NCI-H187 treated with DMSO at 0.1 percent for 48 hours (cell line): ENCODE measurements around the gene SNX6.
"Not testable (repeated sequence)": the region's sequence is repeated elsewhere in the genome, so short reads cannot be mapped to it uniquely, and the experiment has no call there.

ENCODE experiments used
- DNase-seq: peaks from one replicate; lab custom pipeline; 2025; lab: John Stamatoyannopoulos, UW

The SNX6 gene

DNA sequence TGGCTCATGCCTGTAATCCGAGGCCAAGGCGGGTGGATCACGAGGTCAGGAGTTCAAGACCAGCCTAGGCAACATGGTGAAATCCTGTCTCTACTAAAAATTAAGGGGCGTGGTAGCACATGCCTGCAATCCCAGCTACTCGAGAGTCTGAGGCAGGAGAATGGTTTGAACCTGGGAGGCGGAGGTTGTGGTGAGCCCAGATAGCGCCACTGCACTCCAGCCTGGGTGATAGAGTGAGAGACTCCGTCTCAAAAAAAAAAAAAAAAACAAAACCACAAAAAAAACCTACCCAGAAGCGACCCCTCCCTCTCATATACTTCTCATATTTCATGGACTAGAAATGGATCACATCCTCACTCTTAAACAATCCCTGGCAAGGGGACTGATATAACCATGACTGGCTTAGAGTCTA, 4.4 kb upstream of the SNX6 start:
- not testable (repeated sequence) for DNase-seq

DNA sequence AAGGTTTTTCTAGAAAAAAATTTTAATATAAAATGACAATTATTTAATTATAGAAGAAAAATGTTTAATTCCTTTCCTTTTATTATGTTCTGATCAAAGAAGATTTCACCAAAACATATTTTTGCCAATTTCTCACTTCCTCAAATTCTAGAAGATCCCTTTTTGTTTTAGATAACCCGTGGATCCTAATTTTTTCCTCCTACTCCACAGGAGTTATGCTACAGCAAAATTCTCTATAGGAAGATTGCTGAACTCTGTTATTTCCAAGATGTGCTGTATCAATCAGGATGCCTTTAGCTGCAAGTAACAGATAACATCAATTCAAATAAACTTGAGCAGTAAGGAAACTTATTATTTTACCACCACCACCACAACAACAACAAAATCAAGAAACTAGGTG, 3.8 kb upstream of the SNX6 start:
- DNase-seq, result no peak

DNA sequence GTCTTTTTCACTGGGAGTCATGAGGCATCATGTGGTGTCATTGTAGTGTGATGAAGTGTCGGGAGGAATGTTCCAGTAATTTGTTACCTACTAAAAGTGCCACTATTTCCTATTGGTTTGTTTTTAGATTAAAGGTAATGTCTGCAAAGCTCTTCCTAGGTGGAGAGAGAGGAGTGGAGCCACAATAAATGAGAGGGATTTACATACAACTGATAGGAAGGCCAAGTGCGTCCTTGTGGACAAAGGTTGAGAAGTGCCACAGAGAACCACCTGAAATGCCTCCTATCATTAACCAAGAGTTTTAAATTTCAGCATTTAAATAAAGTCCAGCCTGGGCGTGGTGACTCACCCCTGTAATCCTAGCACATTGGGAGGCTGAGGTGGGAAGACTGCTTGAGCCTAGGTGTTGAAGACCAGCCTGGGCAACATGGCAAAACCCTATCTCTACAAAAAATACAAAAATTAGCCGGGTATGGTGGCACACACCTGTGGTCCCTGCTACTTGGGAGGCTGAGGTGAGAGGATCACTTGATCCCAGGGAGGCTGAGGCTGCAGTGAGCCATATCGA, 2.5 kb upstream of the SNX6 start:
- DNase-seq, result no peak

GRCh38 chr14:34629344-34629656, 648 bp downstream of the SNX6 start:
- DNase-seq, result no peak

DNA sequence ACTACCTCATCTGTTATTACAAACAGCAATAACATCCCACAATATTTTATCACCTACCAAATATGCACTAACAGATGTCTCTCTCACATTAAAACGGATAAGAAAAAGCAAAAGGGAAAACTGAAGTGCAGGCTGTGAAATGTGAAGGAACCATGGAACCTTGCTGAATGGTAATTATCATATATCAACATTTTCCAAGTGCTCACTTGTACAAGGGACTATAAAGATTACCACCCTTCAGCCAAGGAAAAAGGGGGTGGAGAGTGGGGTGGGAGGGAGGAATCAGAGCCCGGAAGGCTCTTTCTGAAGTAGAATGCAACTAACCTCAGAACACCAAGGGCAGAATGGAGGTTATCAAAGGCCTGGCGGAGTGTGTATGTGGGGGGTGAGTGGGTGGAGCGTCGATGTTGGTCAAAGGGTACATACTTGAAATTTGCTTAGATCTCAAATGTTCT, 1.2 kb downstream of the SNX6 start:
- no peak for DNase-seq

DNA sequence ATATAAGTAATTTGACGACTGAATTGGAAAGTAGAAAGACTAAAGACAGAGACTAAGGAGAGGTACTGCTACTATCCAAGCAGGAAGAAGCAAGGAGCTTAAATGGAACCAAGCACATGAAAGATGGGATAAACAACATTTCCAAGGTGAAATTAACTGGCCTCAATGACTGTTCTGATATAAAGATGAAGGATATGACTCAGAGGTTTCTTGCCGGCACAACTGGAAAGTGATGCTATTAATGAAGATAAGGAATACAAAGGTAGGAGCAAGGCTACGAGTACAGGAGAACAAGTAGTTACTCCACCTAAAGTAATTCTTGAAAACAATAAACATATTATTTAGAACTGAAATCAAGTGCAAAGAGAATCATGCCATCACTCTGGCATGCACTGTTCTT, 6.4 kb downstream of the SNX6 start:
- DNase-seq, result no peak

DNA sequence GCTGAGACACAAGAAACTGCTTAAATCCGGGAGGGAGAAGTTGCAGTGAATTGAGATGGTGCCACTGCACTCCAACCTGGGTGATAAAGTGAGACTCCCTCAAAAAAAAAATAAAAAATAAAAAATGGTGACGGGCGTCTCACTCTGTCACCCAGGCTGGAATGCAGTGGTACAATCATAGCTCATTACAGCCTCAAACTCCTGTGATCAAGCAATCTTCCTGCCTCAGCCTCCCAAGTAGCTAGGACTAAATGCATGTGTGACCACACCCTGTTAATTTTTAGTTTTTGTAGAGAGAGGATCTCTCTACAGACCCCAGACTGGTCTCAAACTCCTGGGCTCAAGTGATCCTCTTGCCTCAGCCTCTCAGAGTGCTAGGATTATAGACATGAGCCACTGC, 9.1 kb downstream of the SNX6 start:
- DNase-seq, result no peak

GRCh38 chr14:34620115-34620514, 9.8 kb downstream of the SNX6 start:
- no peak for DNase-seq

DNA sequence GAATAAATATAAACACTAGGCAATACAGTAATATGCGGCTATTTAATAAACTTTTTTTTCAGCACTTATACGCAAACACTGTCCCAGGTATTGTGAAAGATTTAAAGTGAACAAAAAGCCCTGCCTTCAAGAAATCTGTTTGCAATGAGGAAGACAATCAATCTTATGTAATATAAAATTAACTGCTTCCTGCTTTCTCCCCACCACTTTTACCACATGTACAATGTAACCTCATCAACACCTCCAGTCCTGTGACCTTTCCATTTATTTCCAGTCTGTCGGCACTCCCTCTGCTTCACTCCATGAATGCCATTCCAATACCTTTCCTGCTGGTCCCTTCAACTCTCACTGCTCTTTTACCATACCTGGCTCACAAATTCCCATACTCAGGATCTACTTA, 10.5 kb downstream of the SNX6 start:
- DNase-seq, result no peak

DNA sequence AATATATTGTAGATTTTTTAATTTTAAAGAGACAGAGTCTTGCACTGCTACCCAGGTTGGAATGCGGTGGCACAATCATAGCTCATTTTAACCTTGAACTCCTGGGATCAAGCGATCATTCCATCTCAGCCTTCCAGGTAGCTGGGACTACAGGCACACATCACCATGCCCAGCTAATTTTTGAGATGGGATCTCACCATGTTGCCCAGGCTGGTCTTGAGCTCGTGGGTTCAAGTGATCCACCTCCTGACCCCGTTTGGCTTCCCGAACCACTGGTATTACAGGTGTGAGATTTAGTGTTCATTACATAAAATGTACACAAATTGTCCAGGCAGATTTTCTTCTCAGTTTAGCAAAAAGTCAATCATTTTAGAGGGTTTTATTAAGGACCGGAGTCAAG, 13.6 kb downstream of the SNX6 start:
- DNase-seq, result no peak

DNA sequence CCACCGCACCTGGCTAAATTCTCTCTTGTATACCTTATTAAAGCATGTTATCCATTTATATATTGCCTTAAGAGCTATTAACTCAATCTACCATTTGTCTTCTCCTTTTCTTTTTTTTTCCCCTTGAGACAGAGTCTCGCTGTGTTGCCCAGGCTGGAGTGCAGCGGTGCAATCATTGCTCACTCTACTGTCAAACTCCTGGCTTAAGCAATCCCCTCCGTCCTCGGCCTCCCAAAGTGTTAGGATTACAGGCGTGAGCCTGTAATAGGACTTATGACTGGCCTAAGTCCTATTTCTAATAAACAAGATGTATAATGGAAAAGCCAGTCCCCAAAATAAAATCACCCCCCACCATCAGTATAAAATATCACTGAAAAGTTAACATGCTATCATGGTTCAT, 14.4 kb downstream of the SNX6 start:
- no peak for DNase-seq

DNA sequence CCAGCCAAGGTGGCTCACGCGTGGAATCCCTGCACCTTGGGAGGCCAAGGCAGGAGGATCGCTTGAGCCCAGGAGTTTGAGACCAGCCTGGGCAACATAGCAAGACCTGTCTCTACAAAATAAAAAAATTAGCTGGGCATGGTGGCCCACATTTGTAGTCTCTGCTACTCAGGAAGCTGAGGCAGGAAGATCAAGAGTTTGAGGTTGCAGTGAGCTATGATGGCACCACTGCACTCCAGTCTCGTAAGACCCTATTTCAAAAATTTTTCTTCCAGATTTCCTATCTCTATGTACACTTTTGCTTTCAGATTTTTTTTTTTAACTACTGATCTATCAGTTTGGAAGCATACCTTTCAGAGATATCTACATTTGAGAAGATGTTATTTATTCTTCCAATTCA, 15.3 kb downstream of the SNX6 start:
- no peak for DNase-seq

GRCh38 chr14:34610101-34610500, 19.8 kb downstream of the SNX6 start:
- DNase-seq, result no peak

- no peak for DNase-seq
These were observed 24.5 kb downstream of the SNX6 start for GRCh38 chr14:34605461-34605860.

- DNase-seq, result no peak
These were observed 25.0 kb downstream of the SNX6 start for GRCh38 chr14:34604995-34605394.

- no peak for DNase-seq
These were observed 33.1 kb downstream of the SNX6 start for GRCh38 chr14:34596891-34597290.

- no peak for DNase-seq
These were observed 36.1 kb downstream of the SNX6 start for GRCh38 chr14:34593740-34594375.

DNA sequence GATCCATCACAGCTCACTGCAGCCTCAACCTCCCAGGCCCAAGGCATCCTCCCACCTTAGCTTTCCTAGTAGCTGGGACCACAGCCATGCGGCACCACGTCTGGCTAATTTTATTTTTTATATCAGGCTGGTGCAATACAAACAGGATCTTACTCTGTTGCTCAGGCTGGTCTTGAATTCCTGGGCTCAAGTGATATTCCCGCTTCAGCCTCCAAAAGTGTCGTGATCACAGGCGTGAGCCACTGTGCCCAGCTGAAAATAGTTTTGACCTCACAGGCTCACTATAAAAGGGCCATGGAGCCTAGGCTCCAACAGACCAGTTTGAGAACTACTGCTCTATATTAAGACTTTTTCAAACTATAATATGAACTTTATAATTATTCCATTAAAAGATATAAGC, 37.3 kb downstream of the SNX6 start:
- DNase-seq, result no peak

DNA sequence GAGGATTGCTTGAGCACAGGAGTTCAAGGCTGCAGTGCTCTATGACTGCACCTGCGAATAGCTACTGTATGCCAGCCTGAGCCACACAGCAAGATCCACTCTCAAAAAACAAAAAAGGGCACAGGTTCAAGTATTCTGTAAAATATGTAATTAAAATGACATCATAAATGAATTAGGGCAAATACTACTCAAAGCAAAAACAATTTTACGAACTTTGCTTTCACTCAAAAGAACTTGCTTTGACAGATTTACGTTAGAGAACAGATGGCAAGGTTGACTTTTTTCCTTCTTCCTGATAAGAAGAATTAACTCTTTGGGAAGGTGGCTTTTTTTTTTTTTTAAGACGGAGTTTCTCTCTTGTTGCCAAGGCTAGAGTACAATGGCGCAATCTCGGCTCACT, 46.4 kb downstream of the SNX6 start:
- DNase-seq, result no peak

GRCh38 chr14:34582117-34582680, 47.7 kb downstream of the SNX6 start:
- no peak for DNase-seq

GRCh38 chr14:34580381-34580780, 49.6 kb downstream of the SNX6 start:
- no peak for DNase-seq

- DNase-seq, result no peak
These were observed 58.2 kb downstream of the SNX6 start for GRCh38 chr14:34571771-34572170.

DNA sequence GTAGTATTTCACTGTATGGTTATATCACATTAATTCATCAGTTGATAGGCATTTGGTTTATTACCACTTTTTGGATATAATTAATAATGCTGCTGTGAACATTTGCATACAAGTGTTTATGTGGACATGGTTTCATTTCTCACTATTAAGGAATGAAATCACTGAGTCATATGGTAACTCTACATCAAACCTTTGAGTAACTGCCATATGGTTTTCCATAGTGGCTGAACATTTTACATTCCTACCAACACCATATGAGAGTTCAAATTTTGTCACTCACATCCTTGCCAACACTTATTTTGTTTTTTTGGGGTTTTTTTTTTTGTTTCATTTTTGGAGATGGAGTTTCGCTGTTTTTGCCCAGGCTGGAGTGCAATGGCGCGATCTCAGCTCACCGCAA, 60.2 kb downstream of the SNX6 start:
- DNase-seq, result no peak

DNA sequence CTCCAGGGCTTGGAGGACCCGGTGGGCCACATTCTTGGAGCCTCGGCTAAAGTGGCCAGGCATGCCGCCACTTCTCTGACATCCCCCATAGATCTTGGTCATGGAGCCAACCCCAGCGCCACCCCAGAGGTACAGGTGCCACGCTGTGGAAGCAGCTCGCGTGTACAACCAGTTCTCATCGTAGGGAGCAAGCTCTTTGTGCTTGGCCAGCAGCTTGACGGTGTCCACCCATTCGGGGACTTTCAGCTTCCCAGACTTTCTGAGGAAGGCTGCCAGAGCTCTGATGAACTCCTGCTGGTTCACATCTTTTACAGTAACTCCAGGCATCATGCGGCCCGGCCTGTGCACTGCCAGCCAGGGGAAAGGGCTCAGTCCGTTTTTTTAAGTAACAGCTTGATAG, 61.1 kb downstream of the SNX6 start:
- DNase-seq, result no peak
